ENCODE results near the gene RBM41. TPM values are rescaled to one million over a fixed set of nuclear protein-coding genes. Genes with fewer than 3 reads are reported as not detected.
"Not testable (repeated sequence)": the region's sequence is repeated elsewhere in the genome, so short reads cannot be mapped to it uniquely, and the experiment has no call there.

Gene RBM41
- total RNA-seq, 2 experiments from 2014 or later: 12.6 to 15.3 TPM

GRCh38 chrX:107102980-107103379 is 15.6 kb downstream of the RBM41 start:
- Mint-ChIP-seq H3K4me3 (no peak overlapping the region), H3K27ac (no peak overlapping the region), H3K9me3 (no peaks in the 10 kb centered on the region), H3K36me3 (peaks cover 24% of the 10 kb centered on the region), H3K4me1 (peaks cover 6% of the 10 kb centered on the region), H3K27me3 (no peaks in the 10 kb centered on the region)
- DNase-seq: no peak

GRCh38 chrX:107076158-107076557 is 42.5 kb downstream of the RBM41 start:
- H3K4me1 Mint-ChIP-seq: peaks cover 6% of the 10 kb centered on the region
- H3K36me3 Mint-ChIP-seq: peaks cover 40% of the 10 kb centered on the region
- H3K27me3 Mint-ChIP-seq: no peaks in the 10 kb centered on the region
- no peak overlapping the region for H3K4me3 Mint-ChIP-seq
- peaks cover 18% of the 10 kb centered on the region for H3K9me3 Mint-ChIP-seq
- no peak overlapping the region for H3K27ac Mint-ChIP-seq
- no peak for DNase-seq

- not testable (repeated sequence) for H3K27me3 Mint-ChIP-seq, H3K4me1 Mint-ChIP-seq, H3K9me3 Mint-ChIP-seq, H3K27ac Mint-ChIP-seq, DNase-seq, H3K36me3 Mint-ChIP-seq, H3K4me3 Mint-ChIP-seq
These were observed 60.9 kb downstream of the RBM41 start for GRCh38 chrX:107057731-107058130.

- no peak for DNase-seq
- Mint-ChIP-seq H3K36me3 (peaks cover 8% of the 10 kb centered on the region), H3K4me1 (no peaks in the 10 kb centered on the region), H3K4me3 (no peak overlapping the region), H3K27ac (no peak overlapping the region), H3K9me3 (peaks cover 6% of the 10 kb centered on the region), H3K27me3 (no peaks in the 10 kb centered on the region)
These were observed 63.6 kb downstream of the RBM41 start for GRCh38 chrX:107054978-107055377.

- Mint-ChIP-seq H3K27ac (no peak overlapping the region), H3K36me3 (no peaks in the 10 kb centered on the region), H3K27me3 (peaks cover 5% of the 10 kb centered on the region), H3K4me1 (no peaks in the 10 kb centered on the region), H3K4me3 (no peak overlapping the region), H3K9me3 (peaks cover 2% of the 10 kb centered on the region)
- DNase-seq: no peak
These were observed 68.4 kb downstream of the RBM41 start for GRCh38 chrX:107050195-107050709.

- H3K4me3 Mint-ChIP-seq: no peak overlapping the region
- no peak overlapping the region for H3K27ac Mint-ChIP-seq
- H3K36me3 Mint-ChIP-seq: no peaks in the 10 kb centered on the region
- H3K9me3 Mint-ChIP-seq: no peaks in the 10 kb centered on the region
- H3K4me1 Mint-ChIP-seq: no peaks in the 10 kb centered on the region
- DNase-seq: no peak
- H3K27me3 Mint-ChIP-seq: peaks cover 5% of the 10 kb centered on the region
These were observed 71.0 kb downstream of the RBM41 start for GRCh38 chrX:107047622-107048021.

GRCh38 chrX:107029752-107030151 is 88.9 kb downstream of the RBM41 start:
- Mint-ChIP-seq H3K9me3 (no peaks in the 10 kb centered on the region), H3K4me3 (no peak overlapping the region), H3K27me3 (peaks cover 3% of the 10 kb centered on the region), H3K36me3 (no peaks in the 10 kb centered on the region), H3K27ac (no peak overlapping the region), H3K4me1 (no peaks in the 10 kb centered on the region)
- DNase-seq: no peak

- H3K9me3 Mint-ChIP-seq: no peaks in the 10 kb centered on the region
- no peak for DNase-seq
- H3K27me3 Mint-ChIP-seq: peaks cover 3% of the 10 kb centered on the region
- no peak overlapping the region for H3K4me3 Mint-ChIP-seq
- H3K4me1 Mint-ChIP-seq: no peaks in the 10 kb centered on the region
- no peak overlapping the region for H3K27ac Mint-ChIP-seq
- H3K36me3 Mint-ChIP-seq: no peaks in the 10 kb centered on the region
These were observed 93.1 kb downstream of the RBM41 start for GRCh38 chrX:107025545-107025944.

GRCh38 chrX:107014936-107015335 is 103.7 kb downstream of the RBM41 start:
- DNase-seq: no peak
- no peak overlapping the region for H3K27ac Mint-ChIP-seq
- H3K36me3 Mint-ChIP-seq: no peaks in the 10 kb centered on the region
- H3K9me3 Mint-ChIP-seq: no peaks in the 10 kb centered on the region
- H3K27me3 Mint-ChIP-seq: no peaks in the 10 kb centered on the region
- H3K4me3 Mint-ChIP-seq: no peak overlapping the region
- H3K4me1 Mint-ChIP-seq: no peaks in the 10 kb centered on the region

Other genes starting within 250 kb of the RBM41 start
- gene RIPPLY1, start 215.5 kb downstream of the RBM41 start, total RNA-seq: not detected
- gene CLDN2, start 198.4 kb downstream of the RBM41 start, total RNA-seq: not detected
- 1 to 10 TPM; 8.8 to 9.4 TPM for gene MORC4, start 118.6 kb downstream of the RBM41 start, total RNA-seq
- gene NUP62CL, start 87.6 kb upstream of the RBM41 start, total RNA-seq: 1 to 10 TPM; 2.5 to 3.6 TPM
- not detected for gene DNAAF6, start 87.8 kb upstream of the RBM41 start, total RNA-seq